Smooth muscle cell of the brain vasculature (primary cell): ENCODE results near the gene ZFTA.
A peak's percentile ranks its signal among the peaks of the same experiment; 100 is the strongest.

Source experiments
- DNase-seq: peaks from one replicate; pipeline ENCODE4 v3.0.0-alpha.2; 2012; ENCODE audit warnings: low read depth, low spot score

Gene ZFTA

GRCh38 chr11:63749624-63750023 is 19.0 kb downstream of the ZFTA start:
- no peak for DNase-seq

GRCh38 chr11:63747011-63747410 is 21.6 kb downstream of the ZFTA start:
- no peak for DNase-seq

GRCh38 chr11:63745304-63746170 is 23.0 kb downstream of the ZFTA start:
- DNase-seq, result no peak

- peak; percentile 83 for DNase-seq
Observed at GRCh38 chr11:63738720-63739360, 29.7 kb downstream of the ZFTA start.

GRCh38 chr11:63737718-63738117 is 30.9 kb downstream of the ZFTA start:
- DNase-seq, result no peak

GRCh38 chr11:63736864-63737263 is 31.7 kb downstream of the ZFTA start:
- DNase-seq, result no peak

- DNase-seq, result no peak
Observed at GRCh38 chr11:63729326-63729725, 39.2 kb downstream of the ZFTA start.

- no peak for DNase-seq
Observed at GRCh38 chr11:63720611-63721010, 48.0 kb downstream of the ZFTA start.

- peak; percentile 46 for DNase-seq
Observed at GRCh38 chr11:63719987-63720386, 48.6 kb downstream of the ZFTA start.

- DNase-seq, result no peak
Observed at GRCh38 chr11:63719001-63719400, 49.6 kb downstream of the ZFTA start.
